RWPE1 (cell line): ENCODE results near the gene F3.

Experiments
- CTCF ChIA-PET: fragments of 350-600 bp; sonication (Branson Sonifier 250); formaldehyde crosslinking; extraction: SDS; loops from one replicate; lab custom pipeline; 2021; lab: Yijun Ruan, JAX
- POLR2A ChIA-PET: fragments of 400-600 bp; formaldehyde crosslinking; extraction: SDS; loops from one replicate; lab custom pipeline; 2020; ENCODE audit warnings: antibody characterized with exemption; ENCODE audit not compliant: low non-redundant PET; lab: Yijun Ruan, JAX
- DNase-seq: peaks from one replicate; pipeline ENCODE4 v3.0.0; 2012; ENCODE audit warnings: low spot score
- H3K27ac ChIP-seq: fragments of 450-650 bp; 2 replicates; pipeline ENCODE4 v1.5.1; 2017
- TF ChIP-seq, protein P1 (sequence below): fragments of 450-650 bp; conservative IDR thresholded peaks from 2 replicates; pipeline ENCODE4 v1.5.1; 2017; ENCODE audit warnings: low read depth, mild to moderate bottlenecking

The F3 gene

DNA sequence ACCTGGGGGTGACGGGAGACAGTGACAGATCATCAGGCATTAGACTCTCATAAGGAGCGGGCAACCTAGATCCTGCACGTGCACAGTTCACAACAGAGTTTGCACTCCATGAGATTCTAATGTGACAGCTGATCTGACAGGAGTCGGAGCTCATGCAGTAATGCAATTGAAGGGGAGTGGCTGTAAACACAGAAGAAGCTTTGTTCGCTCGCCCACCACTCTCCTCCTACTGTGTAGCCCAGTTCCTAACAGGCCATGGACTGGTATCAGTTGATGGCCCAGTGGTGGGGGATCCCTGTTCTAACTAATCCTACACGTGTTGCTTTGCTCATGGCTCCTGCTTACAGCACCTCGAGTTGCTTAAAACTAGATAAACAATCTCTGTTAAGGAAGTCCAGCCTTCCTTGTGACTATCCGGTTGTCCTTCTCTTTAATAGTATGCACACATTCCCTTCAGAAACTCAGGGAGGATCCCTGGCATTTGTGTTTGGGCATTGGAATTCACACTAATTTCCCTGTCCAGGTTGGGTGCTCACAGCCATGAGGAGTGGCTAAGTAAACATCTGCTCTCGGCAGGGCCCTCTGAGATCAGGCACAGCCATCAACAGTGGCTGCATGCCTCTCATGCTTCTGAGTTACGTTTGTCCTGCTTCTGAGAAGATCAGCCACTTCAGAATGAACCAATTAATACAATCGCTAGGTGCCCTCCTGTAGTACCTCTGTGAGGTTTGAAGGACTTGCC lies 21.1 kb upstream of the F3 start:
- ChIA-PET CTCF (no interaction called here), POLR2A (no interaction called here)
- TF ChIP-seq, protein P1, sequence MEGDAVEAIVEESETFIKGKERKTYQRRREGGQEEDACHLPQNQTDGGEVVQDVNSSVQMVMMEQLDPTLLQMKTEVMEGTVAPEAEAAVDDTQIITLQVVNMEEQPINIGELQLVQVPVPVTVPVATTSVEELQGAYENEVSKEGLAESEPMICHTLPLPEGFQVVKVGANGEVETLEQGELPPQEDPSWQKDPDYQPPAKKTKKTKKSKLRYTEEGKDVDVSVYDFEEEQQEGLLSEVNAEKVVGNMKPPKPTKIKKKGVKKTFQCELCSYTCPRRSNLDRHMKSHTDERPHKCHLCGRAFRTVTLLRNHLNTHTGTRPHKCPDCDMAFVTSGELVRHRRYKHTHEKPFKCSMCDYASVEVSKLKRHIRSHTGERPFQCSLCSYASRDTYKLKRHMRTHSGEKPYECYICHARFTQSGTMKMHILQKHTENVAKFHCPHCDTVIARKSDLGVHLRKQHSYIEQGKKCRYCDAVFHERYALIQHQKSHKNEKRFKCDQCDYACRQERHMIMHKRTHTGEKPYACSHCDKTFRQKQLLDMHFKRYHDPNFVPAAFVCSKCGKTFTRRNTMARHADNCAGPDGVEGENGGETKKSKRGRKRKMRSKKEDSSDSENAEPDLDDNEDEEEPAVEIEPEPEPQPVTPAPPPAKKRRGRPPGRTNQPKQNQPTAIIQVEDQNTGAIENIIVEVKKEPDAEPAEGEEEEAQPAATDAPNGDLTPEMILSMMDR, result no peak
- no peak overlapping the region for H3K27ac ChIP-seq
- DNase-seq, result no peak

DNA sequence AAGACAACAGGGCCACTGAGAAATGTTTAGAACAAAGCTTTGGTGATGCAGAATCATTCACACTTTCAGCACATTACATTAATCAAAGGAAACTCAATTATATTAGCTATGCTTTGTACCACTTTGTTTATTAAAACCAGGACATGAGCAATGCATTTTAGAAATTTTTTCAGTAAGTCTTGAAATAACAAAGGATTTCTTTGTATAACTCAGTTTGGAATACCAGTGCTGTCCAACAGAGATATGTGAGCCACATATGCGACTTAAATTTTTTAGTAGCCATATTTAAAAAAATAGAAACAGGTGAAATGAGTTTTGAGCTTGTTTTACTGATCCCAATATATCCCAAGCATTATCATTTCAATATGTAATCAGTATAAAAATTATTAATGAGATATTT lies 18.8 kb upstream of the F3 start:
- CTCF ChIA-PET, result interaction anchor here (0.7 kb wide), 1 partner anchor 239 kb away, joined by 3 read pairs; no protein-coding TSS in a partner anchor
- DNase-seq, result no peak
- H3K27ac ChIP-seq, result no peak overlapping the region
- TF ChIP-seq, protein P1, result no peak
- POLR2A ChIA-PET, result no interaction called here

- no peak overlapping the region for H3K27ac ChIP-seq
- TF ChIP-seq, protein P1, result no peak
- no peak for DNase-seq
- ChIA-PET CTCF (interaction anchor here (0.7 kb wide), 1 partner anchor 240 kb away, joined by 3 read pairs; no protein-coding TSS in a partner anchor), POLR2A (no interaction called here)
Observed at GRCh38 chr1:94559921-94560320, 18.4 kb upstream of the F3 start.

DNA sequence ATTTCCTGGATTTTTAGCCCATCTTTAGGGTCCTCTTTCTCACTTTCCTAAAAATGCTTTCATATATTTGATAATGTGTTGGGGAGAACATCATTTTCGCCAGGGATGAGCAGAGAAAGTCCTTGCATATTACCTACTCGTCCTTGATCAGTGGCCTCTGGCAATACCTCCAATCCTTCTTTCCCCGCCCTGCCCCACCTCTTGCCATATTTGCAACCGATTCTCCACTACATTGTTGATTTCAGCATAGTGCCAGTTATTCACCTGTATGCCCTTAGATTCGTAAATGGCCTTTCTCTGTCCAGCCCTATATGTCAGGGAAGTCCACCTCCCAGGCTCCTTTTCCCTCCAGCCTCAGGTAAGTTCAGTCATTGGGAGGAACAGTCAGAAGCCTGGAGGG lies 13.5 kb upstream of the F3 start:
- TF ChIP-seq, protein P1, result no peak
- no peak overlapping the region for H3K27ac ChIP-seq
- ChIA-PET POLR2A (no interaction called here), CTCF (no interaction called here)
- no peak for DNase-seq

GRCh38 chr1:94554580-94554979 lies 13.0 kb upstream of the F3 start:
- ChIA-PET CTCF (no interaction called here), POLR2A (no interaction called here)
- TF ChIP-seq, protein P1, result no peak
- H3K27ac ChIP-seq, result peak overlapping the region; percentile 22; the same call in 1 of the 2 replicates
- no peak for DNase-seq

GRCh38 chr1:94553931-94554330 lies 12.4 kb upstream of the F3 start:
- POLR2A ChIA-PET, result no interaction called here
- peak overlapping the region; percentile 90 for H3K27ac ChIP-seq
- TF ChIP-seq, protein P1, result no peak
- CTCF ChIA-PET, result interaction anchor here (0.6 kb wide), 1 partner anchor 243 kb away, joined by 3 read pairs; no protein-coding TSS in a partner anchor
- no peak for DNase-seq
